Cardiac fibroblast (primary cell): ENCODE measurements around the gene NDN.

Source experiments
- DNase-seq, 2 donors: peaks; one replicate each; pipeline versions ENCODE4 v3.0.0 to v3.0.0-alpha.2; 2010; ENCODE audit warnings: low read depth in 2 of 2
- H3K4me3 ChIP-seq, 2 donors: replicated peaks in 1 of 2; 1 replicate in 1 of 2; 2 replicates in 1 of 2; pipeline ENCODE4 v1.5.1; 2011; ENCODE audit warnings: low read depth in 2 of 2, low read length in 2 of 2, mild to moderate bottlenecking in 2 of 2, moderate library complexity in 1 of 2
- TF ChIP-seq, protein P1 (sequence below): IDR thresholded peaks from one replicate; pipeline ENCODE4 v1.5.1; 2011; ENCODE audit warnings: low read depth, mild to moderate bottlenecking, low read length, inconsistent platforms

Gene NDN

DNA sequence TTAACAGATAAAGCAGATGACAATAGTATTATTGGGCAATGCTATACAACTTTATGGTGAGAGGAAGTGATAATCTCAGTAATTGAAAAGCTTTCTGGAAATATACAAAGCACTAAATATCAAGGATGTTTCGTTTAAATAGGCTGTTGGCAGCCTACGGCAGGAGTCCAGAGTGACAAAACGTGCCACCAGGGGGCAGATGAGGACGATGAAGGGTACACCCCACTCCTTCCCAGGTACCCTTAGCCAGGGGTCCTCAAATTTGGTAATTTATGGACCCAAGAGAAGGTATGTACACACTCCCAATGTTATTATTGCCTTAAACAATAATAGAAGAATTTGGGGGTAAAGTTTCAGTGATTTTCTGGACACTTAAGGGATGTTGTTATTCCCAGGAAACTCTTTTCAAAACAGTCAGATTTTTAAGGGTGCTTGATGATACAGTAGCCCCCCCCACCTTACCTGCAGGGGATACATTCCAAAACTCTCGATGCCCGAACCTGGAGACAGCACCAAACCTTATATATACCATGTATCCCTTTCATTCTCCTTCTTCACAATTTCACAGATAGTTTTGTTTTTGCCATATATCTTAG, 38.1 kb downstream of the NDN start:
- H3K4me3 ChIP-seq = no peak overlapping the region
- DNase-seq = peak in 1 of 2 donors; percentile 0
- TF ChIP-seq, protein P1, sequence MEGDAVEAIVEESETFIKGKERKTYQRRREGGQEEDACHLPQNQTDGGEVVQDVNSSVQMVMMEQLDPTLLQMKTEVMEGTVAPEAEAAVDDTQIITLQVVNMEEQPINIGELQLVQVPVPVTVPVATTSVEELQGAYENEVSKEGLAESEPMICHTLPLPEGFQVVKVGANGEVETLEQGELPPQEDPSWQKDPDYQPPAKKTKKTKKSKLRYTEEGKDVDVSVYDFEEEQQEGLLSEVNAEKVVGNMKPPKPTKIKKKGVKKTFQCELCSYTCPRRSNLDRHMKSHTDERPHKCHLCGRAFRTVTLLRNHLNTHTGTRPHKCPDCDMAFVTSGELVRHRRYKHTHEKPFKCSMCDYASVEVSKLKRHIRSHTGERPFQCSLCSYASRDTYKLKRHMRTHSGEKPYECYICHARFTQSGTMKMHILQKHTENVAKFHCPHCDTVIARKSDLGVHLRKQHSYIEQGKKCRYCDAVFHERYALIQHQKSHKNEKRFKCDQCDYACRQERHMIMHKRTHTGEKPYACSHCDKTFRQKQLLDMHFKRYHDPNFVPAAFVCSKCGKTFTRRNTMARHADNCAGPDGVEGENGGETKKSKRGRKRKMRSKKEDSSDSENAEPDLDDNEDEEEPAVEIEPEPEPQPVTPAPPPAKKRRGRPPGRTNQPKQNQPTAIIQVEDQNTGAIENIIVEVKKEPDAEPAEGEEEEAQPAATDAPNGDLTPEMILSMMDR = peak; percentile 36

DNA sequence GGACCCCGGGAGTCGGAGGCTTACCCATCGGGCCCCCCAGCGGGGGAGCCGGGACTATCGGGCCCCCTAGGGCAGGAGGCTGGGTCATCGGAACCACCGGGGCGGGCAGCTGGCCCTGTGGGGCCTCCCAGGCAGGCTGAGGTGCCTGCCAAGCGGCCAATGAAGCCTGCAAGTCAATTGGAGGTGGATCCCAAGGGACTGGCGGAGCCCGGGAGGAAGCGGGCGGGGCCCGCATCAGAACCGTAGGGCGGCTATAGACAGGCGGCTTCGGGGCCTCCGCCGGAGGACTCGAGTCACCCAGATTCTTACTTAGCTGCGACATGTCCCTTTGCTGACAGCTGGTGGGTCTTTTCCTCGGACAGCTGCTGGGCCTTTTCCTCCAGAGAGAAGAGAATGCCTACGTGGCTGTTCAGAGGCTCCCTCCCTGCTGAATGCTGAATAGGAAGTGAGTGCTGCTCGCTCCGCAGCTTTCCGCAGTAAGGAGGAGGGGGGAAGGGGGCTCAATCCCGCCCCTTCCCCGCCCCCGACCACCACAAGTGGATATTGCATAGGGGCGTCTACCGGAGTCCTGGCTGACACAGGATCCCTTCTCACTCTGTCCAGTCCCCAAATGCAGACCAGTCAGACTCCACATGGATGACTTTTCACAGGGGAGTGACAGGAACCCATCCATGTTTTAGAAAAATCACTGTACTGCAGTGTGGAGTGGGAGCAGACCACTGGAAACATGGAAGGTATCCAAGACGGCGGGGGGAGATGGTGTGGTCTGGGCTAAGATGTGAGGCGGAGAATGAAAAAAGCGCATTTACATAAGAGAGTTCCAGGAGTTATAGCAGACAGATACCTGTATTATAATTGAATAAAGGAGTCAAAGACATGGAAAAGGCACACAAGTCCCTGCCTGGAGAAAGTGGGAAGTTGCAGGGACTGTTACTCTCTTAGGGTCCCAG, 39.4 kb downstream of the NDN start, which contains the start of gene MAGEL2:
MAGEL2 (minus strand) TSS at position 447 of the 950 bp plus-strand sequence; CDS start at position 322, 125 bp downstream.
- TF ChIP-seq, protein P1 = no peak
- peak within 1 kb of the TSS; percentile 4 to 22 for H3K4me3 ChIP-seq
- peak in 1 of 2 donors; percentile 0 for DNase-seq

DNA sequence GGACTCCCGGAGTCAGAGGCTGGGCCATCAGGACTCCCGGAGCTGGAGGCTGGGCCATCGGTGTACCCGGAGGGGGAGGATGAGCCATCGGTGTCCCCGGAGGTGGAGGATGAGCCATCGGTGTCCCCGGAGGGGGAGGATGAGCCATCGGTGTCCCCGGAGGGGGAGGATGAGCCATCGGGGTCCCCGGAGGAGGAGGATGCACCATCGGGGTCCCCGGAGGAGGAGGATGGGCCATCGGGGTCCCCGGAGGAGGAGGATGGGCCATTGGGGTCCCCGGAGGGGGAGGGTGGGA, 40.2 kb downstream of the NDN start:
- H3K4me3 ChIP-seq = no peak overlapping the region
- TF ChIP-seq, protein P1 = no peak
- no peak for DNase-seq

DNA sequence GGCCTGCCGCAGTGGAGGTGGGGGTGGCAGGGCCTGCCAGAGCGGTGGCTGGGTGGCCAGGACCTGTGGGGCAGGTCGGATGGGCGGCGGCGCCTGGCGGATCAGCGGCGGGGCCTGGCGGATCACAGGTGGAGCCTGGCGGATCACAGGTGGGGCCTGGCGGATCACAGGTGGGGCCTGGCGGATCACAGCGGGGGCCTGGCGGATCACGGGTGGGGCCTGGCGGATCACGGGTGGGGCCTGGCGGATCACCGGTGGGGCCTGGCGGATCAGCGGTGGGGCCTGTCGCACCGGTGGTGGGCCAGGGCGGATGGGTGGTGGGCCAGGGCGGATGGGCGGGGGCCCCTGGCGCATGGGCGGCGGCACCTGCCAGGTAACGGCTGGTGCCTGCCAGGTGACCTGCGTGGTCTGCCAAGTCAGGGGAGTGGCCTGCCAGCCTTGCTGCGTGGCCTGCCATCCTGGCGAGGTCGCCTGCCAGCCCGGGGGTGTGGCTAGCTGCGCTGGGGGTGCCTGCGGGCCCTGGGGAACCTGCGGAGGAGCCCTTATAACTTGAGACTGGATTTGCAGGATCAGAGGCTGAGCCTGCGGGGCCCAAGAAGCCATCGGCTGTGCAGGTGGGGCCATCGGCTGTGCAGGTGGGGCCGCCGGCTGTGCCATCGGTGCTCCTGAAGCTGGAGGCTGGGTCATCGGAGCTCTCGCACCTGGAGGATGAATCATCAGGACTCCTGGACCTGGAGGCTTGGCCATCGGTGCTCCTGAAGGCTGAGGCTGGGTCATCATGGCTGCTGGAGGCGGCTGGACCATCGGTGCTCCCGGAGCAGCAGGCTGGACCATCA, 40.7 kb downstream of the NDN start:
- no peak overlapping the region for H3K4me3 ChIP-seq
- no peak for DNase-seq
- TF ChIP-seq, protein P1 = no peak

DNA sequence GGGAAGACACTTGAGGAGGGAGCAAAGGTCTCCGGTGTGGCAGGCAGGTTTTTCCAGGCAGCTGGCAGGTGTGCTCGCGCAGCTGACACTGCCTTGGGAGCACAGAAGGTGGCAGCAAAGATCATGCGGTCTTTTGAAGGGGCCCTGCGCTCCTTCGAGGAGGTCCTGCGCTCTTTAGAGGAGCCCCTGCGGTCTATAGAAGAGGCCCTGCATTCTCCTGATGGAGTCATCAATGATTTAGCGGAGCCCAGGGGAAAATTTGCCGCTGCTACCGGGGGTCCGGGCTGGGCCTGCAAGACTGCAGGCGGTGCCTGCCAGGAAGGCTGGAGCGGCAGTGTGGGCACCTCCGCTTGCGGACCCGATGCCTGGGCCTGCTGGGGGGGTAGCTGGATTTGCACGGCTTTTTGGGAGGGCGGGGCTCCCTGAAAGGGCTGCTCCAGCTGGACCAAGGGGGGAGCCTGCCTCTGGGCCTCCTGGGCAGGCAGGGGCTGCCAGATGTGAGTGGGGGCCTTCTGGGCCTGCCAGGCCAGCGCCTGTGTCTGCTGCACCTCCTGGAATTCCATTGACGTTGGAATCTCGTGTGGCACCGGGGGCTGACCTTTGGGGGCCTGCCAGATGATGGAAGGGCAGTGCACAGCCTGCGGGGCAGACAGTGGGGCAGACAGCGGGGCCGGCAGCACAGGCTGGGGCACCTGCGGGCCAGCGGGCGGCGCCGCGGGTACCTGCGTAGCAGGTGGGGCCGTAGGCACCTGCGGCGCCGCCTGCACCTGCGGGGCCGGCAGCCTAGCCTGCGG, 41.5 kb downstream of the NDN start:
- TF ChIP-seq, protein P1 = no peak

DNA sequence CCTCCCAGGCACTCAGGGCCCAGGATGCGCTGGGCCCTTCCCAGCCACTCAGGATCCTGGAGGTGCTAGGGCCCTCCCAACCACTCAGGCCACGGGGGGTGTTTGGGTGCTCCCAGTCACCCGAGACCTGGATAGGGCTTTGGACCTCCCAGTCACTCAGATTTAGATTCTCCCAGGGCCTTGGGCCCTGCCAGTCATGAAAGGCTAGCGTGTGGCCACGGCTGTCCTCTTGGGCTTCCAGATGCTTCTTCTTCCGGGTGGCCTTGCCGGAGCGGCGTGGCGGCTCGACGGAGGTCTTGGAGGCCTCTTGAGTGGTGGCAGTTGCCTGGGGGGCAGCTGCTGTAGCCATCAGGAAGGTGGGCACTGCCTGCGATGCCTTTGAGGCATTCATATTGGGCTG, 42.3 kb downstream of the NDN start:
- TF ChIP-seq, protein P1 = no peak
- no peak for DNase-seq
- H3K4me3 ChIP-seq = no peak overlapping the region

More for the DNA sequence above, 41.5 kb downstream of the NDN start:
- no peak overlapping the region for H3K4me3 ChIP-seq
- DNase-seq = no peak
